DLD1 (cell line): Measurements from ENCODE around the gene DNHD1.

Source experiments
- in situ Hi-C: cut with HindIII; loops from 2 replicates; pipeline ENCODE4 v1.10.0; 2017; ENCODE audit warnings: low sequenced_read_pairs

DNHD1 gene

DNA sequence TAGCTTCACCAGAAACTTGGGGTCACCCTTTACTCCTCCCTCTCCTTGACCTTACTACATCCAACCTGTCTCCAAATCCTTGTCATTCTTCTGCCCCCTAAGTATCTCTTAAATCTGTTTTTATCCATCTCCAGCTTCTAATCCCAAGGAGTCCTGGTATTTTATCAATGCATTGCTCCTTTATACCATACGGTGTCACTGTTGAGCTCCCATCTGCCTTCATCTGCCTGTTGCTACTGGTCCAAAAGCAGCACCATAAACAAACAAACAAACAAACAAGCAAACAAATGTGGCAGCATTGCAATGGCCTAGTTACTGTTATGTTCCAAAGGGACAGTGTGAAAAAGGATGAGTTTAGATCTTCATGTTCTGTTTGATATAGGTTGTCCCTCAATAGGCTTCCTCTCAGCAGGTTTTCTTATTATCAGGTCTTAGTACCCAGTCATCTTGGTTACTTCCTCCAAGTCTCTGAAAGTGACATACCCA, 34.2 kb downstream of the DNHD1 start:
- in situ Hi-C loops: no loop called here

DNA sequence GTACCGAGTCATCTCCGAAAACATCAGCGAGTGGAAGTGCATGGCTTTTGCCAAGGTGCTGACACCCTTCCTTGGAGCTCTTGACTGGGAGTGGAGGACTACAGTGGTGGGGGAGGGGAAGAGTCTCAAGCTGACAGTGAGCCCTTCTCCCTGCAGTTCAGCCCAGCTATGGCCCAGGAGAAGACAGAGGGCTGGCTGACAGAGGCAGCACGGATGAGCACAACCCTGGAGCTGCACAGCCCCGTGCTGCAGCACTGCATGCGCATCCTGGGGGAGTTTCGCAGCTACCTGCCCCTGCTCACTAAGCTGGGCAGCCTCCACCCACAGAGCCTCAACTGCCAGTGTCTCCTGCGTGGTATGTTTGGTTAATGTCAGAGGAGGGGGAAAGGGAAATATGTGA, 41.4 kb downstream of the DNHD1 start:
- in situ Hi-C loops: no loop called here

DNA sequence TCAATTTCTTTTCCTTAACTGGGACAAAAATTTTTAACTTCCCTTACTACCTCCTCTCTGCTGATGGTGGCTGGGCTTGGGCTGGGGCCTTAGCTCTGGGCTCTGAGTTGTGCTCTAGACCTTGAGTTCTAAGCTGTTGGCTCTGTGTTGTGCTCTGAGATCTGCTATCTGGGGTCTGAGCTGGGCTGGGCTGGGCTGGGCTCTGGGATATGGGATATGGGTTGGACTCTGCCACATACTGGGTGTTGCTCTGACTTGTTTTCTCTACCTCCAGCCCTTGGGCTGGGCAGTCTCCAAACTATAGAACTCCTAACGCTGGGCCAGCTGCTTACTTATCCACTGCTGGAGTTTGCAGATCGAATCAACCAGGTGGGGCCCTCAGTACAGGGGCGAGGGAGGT, 41.9 kb downstream of the DNHD1 start:
- in situ Hi-C loops: no loop called here

DNA sequence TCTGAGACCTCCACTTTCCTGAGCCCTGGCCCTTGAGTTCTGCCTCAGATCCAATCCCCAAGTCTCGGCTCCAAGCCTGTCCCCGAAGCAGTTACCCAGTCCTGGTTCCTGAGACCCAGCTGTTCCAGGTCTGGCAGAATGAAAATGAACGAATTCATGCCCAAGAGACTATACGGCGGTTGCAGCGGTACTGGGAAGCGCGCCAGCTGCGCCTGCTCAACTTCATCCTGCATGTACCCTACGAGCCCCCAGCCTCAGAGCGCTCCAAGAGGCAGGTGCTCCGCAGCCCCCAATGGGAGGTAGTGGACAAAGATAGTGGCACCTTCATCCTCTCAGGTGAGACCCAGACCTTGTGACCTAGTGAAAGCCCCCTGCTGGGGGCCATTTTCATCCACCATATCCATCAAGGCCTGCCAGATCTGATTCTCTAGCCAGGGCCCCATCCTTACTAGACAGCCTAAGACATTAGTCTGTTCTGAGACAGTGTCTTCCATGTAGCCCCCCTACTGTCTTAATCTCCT, 42.7 kb downstream of the DNHD1 start:
- in situ Hi-C loops: no loop called here

DNA sequence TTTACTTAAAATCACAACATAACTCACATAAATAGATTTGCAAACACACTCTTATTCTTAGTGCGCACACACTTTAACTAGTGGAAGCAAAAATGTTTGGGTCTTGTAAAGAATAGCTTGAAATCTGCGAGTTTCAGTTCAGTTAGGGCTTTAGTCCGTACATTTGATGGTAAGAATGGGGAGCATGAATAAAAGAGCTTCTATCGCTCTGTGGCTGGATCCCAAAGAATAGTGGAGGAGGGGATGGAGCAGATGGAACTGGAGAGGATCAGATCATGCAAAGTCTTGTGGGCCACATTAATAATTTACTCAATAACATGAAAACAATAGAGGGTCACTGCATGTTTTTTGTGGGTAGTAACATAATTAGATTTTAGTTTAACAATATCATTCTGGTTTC, 44.3 kb downstream of the DNHD1 start:
- in situ Hi-C loops: no loop called here

DNA sequence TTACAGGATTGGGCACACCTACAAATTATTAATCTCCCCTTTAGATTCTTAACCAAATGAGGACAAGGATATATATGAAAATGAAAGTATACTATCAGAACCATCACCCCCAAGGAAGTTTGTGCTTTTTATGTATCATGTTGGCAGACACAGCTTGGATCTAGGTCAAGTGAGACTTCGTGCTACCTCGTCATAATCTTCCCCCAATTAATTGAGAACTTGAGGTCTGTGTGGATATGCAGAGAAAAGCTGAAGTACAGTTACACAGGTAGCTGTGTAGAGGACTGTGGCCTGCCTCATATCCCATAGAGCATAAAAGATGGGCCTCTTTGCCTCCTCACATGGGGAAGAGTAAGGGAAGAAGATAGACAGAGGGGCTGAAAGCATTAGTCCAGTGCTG, 45.6 kb downstream of the DNHD1 start:
- in situ Hi-C loops: no loop called here

DNA sequence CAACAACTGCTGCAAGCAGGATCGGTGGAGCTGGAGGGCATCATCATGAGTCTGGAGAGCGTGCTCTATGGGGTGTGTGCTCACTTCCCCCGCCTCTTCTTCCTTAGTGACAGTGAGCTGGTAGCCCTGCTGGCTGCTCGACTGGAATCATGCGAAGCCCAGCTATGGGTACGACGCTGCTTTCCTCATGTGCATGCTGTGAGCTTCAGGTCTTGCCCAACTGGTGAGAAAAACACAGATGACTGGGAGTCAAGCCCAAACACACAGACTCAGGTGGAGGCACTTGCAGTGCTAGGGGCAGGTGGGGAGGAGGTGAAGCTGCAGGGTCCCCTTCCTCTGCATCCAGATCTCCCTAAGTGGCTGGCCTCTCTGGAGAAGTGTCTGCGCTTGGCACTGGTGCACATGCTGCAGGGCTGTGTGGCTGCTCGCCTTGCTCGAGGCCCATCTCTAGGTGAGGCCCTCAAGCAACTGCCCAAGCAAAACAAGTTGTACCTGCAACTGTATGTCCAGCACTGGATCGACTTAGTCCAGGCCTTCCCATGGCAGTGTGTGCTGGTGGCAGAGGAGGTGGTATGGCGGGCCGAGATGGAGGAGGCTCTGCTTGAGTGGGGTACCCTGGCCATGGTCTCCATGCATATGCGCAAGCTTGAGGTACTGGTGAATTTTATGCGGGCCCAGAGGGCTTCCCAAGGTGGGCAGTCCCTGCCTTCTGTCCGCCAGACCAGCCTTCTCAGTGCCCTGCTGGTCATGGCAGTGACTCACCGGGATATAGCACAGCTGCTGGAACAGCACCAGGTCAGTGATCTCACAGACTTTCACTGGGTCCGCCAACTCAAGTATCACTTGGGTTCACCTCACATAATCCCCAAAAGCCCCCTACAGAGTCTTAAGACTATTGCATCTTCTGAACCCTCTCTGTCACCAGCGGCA, 48.1 kb downstream of the DNHD1 start:
- in situ Hi-C loops: no loop called here

DNA sequence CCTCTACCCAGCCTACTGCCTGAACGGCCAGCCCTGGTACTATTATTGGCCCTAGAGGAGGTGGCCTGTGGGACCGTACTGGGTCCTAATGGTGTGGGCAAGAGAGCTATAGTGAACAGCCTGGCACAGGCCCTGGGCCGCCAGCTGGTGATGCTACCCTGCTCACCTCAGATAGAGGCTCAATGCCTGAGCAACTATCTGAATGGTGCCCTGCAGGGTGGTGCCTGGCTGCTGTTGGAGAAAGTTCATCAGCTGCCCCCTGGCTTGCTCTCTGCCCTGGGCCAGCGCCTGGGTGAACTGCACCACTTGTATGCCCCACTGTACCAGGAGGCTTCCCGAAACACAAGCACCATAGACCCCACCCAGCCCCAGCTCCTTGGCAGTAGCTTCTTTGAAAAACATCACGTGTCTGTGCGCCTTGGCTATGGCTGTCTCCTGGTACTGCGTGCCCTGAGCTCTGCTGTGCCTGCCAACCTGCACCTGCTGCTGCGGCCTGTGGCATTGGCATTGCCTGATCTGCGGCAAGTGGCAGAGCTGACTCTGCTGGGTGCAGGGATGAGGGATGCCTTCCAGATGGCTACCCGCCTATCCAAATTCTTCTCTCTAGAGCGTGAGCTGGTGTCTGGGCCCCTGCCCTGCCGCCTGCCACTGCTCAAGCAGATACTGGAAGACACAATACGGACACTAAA, 49.0 kb downstream of the DNHD1 start:
- in situ Hi-C loops: no loop called here

DNA sequence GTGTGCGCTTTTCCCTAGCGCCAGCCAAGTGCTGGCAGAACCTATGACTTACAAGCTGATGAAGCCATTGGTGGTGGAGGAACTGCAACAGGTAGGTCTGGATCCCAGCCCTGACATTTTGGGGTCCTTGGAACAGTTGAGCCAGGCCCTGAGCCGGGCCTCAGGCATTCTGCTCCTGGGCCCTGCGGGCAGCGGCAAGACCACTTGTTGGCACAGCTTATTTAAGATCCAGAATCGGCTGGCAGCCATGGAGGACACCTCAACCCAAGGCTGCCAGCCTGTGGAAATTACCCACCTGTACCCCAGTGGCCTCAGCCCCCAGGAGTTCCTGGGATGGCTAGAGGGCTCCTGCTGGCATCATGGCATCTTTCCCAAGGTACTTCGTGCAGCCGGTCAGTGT, 49.7 kb downstream of the DNHD1 start:
- in situ Hi-C loops: no loop called here

DNA sequence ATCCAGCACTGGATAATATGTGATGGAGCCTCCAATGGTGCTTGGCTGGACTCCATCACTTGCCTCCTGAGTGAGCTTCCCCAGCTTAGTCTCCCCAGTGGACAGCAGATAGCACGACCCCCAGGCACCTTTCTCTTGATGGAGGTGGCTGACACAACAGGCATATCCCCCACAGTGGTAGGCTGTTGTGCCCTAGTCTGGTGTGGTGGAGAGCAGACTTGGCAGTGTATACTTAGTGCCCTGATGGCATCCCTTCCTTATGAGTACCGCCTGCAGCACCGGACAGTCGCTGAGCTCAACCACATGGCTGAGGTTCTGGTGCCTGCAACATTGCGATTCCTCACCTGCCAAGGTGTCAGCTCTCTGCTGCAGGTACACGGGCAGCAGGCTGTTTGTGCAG, 50.1 kb downstream of the DNHD1 start:
- in situ Hi-C loops: no loop called here

DNA sequence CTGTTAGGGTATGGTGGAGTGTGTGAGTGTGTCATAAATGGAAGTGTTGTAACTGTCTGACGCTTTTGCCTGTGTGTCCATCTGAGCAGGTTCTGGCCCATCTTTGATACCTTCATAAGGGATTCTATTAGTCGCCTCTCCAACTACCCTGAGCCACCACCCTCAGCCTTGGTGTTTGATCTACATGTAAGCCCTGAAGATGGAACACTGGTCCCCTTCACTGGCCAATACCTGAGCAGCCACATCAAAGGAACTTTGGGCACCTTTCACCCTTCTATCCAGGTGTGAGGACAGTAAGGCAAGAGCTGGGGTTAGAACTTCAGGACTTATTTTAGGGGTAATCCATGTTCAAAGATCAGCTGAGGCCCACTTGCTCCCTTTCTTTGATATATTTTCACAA, 51.0 kb downstream of the DNHD1 start:
- in situ Hi-C loops: no loop called here

DNA sequence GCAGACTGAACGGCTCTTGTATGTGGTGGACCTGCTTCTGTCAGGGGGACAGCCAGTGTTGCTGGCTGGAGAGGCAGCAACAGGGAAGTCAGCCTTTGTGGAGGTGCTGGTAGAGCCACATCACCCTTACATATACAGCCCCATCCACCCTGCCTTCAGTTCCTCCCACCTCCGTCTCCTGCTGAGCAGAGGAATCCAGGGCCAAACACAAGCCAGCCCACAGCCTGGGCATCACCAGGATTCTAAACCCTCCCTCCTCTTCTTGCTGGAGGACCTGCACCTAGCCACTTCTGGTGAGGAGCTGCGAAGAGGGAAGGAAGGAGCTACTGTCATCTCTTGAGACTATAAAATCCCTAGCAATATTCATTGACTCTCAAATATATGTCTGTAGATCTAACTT, 51.6 kb downstream of the DNHD1 start:
- in situ Hi-C loops: no loop called here

DNA sequence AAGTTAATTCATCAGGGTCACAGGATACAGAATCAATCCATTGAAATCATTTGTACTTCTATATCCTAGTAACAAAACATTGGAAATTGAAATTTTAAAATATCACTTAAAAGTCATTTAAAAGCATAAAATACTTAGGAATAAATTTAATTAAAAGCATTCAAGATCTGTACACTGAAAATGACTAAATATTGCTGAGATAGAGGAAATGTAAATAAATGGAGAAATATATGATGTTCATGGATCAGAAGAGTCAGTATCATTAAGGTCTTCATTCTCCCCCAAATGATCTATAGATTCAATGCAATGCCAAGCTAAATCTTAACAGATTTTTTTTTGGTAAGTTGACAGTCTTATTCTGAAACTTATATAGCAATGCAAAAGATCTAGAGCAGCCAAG, 56.6 kb downstream of the DNHD1 start:
- in situ Hi-C loops: no loop called here

DNA sequence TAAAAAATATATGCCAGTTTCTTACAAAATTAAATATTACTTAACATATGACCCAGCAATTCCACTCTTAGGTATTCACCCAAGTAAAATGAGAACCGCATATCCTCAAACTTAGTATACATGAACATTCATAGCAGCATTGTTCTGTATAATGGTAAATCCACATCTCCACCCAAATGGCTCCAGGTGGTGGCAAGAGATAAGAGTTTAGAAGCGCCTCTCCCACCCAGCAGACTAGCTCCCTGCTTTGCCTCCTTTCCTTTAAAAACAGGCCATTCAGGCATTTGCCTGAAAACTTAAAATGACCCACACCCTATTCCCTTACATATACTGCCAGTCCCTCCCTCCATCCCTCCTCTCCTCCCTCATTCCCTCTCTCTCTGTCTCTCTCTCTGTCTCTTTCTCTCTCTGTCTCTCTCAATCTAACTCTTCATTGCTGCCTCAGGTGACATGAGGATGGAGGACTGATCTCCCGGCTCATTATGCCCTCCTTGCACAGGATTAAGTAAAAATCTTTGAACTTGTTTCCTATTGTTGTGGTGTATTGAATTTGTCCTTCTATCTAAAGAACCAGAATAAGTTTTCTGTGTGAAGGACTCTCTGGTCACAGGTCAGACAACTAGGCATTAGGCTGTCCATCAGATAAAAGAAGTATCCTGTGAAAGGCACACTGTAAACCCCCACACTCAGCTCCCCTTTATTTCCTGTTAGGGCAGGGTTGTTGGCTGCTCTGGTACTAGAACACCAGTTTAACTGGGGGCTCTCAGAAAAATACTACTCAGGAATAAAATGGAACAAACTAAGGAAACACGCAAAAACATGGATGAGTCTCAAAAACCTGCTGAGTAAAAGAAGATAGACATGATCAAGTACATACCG, 58.0 kb downstream of the DNHD1 start:
- in situ Hi-C loops: no loop called here

DNA sequence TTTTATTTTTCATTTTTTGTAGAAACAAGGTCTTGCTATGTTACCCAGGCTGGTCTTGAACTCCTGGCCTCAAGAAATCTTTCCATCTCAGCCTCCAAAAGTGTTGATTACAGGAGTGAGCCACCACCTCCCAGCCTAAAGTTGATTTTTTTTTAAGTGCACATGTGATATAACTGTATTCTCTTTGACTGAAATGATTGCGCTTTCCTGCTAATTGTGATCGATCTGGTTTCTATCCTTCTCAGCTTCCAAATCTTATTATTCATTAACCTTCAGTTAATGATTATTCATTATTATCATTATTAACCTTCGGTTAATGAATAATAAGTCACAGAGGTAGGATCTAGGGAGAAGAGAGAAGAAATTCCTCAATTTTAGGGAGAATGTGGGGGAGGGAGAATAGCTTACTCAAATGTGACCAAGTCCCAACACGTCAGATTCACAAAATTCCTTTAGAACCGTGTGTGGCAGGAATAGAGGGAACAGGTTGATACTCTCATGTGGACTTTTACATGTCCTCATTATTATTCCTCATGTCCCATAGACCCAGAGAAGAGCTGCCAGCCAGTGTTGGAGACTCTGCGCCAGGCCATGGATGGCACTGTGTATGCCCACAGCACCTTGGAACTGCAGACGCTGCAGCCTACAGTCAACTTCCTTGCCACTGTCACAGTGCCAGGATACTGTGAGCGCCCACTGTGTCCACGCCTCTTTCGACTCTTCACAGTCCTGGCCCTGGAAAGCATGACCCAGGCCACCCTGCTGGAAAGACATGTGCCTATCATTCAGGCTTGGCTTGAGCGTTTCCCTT, 59.3 kb downstream of the DNHD1 start:
- in situ Hi-C loops: no loop called here

DNA sequence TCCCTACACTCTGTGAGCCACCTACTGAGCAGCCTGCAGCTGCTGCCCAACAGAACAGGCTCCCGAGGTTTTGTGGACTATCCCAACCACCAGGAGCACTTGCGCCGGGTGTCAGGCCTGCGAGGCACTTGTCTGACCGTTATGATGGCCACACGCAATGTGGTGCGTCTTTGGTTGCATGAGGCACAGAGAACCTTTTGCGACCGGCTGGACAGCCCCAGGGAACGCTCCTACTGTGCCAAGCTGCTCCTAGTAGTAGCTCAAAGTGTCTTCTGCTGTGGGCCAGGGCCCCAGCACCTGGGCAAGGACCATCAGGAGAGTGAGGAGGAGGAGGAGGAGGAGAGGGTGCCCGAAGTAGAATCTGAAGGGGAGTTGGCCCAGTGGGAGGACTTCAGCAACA, 60.0 kb downstream of the DNHD1 start:
- in situ Hi-C loops: no loop called here

DNA sequence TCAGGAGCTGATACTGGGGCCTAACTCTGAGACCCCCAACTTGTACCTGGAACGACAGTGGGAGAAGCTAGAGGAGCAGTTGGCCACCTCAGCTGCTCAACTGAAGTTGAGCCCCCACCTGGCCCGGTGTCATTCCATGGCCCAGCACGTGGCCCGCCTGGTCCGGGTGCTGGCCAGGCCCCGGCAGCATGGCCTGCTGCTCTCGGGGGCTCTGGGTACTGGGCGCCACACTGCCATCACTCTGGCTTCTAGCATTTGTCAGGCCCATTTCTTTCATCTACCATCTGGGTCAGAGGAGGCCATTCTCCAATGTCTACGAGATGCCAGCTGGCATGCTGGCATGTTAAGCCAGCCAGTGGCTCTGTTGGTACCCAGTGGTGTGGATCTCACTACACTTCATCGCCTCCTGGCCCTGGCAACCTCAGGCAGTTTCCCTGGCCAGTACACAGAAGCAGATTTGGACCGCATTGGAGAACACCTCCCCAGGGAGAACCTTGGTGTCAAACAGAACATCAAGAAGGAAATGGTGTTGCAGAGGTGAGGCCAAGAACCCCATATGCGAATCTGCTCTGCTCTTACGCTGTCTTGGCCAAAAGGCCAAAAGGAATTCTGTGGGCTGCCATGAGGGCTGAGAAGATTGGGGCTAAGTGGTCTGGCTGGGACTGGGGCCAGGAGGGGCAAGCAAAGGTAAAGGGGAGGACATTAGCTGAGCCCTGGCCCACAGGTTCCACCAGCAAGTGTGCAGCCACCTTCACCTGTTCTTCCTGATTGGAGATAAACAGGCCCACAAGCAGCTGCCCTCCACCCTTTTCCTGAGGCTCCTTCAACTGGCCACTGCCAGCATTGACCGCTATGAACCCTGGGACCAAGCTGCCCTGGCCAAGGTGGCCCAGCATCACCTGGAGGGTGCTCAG, 60.9 kb downstream of the DNHD1 start:
- in situ Hi-C loops: no loop called here

DNA sequence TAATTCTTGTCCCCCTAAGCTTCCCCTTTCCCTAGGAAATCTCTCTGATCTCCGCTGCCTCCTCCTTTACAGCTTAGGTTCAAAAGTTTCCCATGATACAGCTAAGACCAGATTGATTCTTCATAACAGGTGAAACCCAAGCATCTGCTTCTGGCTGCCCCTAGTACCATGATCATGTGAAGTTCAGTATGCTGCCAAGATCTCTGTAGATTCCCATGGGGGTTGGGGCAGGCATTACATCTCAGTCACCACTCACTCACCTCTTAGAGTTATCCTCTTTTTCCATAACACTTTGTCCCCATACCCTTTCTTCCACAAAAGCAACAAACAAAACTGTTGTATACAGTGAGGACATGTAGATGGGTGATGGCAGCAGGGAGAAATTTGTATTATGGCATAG, 62.3 kb downstream of the DNHD1 start:
- in situ Hi-C loops: no loop called here

DNA sequence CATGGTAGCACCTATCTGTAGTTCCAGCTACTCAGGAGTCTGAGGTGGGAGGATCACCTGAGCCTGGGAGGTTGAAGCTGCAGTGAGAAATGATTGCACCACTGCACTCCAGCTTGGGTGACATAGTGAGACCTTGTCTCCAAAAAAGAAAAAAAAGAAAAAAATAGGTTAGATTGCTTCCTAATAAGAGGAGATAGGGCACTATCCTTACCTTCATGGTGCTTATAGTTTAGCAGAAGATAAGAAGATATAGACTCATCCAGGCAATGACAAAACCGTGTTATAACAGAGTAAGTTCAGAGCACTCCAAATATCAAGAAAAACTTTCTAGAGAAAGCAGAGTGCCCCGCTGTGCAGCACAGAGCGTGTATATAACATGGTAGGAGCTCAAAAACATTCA, 64.2 kb downstream of the DNHD1 start:
- in situ Hi-C loops: no loop called here
